Skin of body (tissue), 3 donors: ENCODE results near the gene UBXN1. TPM values are rescaled to one million over a fixed set of nuclear protein-coding genes. Genes with fewer than 3 reads are reported as not detected.

Experiments
- DNase-seq: peaks from one replicate; lab custom pipeline; 2025; lab: John Stamatoyannopoulos, UW
- small RNA-seq: library from RNA; depleted of rRNA; stranded (forward); fragments of <200 nt; gene quantifications from one replicate; pipeline ENCODE3, GENCODE V24; 2014; ENCODE audit warnings: low replicate concordance
- total RNA-seq: library from RNA; depleted of rRNA; stranded (reverse); fragments of >200 nt; gene quantifications from one replicate; pipeline ENCODE4 v1.2.3, GENCODE V29; 2014

Gene UBXN1
- total RNA-seq, 1 donor from 2014 or later = 57.2 TPM

DNA sequence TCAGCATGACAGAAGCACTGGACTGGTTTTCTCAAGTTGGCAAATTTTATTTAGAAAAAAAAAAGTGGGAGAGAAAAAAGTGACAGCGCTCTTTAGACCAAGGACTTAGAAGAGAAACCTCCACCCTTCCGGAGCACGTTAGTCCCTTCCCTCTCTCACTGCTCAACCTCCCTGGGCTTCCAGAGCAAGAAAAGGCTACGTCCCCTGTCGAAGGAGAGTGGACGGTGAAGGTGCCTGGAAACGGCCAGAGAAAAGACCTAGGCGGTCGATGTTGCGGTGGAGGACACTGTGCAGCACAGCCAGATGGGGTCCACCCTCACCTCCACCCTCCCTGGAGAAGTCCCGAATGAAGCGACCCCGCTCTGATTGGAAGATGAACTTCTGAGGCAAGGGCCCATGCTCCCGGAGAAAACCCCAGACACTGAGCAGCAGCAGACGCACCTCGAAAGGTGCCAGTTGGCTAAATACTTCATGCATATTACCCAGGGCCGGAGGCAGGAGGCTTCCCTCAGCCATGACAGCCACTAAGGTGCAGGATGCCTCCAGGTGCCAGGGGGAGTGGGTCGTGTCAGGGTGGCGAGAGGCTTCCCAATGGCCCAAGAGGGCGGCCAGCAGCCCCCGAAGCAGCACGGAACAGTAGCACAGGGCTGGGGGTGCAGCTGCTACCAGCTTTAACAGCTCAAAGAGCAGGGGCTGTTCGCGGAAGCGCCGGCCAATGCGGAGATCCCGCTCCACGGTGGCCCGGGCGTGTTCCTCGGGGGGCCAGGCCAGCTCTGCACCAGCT, 31.9 kb downstream of the UBXN1 start:
- DNase-seq = no peak

DNA sequence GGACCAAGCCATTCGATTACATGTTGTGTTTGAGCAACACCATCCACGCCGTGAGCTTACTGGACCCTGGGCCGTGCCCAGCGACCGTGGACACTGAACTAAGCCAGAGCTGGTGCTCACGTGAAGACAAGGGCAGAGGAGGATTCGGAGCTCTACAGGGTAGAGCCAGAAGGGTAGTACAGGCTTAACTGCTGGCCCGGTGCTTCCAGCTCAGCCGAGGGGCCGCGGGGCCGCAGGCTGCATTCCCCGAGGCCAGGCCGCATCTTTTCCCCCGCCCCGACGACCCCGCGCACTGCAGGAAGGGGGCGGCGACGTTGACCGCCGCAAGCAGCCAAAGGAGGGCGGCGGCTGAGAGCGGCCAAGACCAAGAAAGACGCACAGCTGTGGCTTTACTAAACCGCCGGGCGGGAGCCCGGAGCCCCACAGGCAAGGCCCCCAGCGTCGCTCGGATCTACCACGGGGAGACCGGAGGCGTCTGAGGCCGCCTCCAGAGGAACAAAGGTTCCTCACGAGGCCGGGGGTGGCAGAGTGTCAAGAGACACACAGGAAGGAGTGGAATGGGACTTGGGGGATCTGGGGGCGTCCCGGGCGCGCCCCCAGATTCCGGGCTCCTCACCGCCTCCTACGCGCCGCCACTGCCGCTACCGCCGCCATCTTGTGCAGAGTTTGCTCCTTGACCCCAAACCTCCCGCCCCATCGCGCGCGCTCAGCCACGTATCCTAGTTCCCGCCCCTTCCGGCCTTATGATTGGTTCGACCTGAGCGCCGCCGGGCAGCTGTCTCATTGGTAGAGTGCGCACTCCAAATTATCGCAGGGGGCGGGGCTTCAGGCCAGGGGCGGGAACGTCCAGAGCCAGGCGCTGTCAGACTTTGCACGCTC, 32.7 kb downstream of the UBXN1 start, which contains the start of gene GANAB:
TSS of gene GANAB (minus strand) at position 668 of the 879 bp plus-strand sequence. CDS start at position 654, 14 bp downstream.
- peak; percentile 98 for DNase-seq

DNA sequence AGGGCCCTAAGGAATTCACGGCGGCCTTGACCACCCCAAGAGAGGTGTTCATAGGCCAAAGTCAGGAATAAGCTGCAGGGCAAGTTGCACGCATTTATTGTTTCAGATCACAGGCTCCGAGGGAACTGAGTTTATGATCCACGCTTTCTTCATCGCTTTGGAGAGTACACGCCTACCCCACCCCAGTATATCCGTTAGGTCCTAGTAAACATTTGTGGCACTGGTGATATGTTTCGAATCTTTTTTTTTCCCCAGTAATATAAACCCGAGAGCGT, 33.3 kb downstream of the UBXN1 start:
- DNase-seq = no peak

DNA sequence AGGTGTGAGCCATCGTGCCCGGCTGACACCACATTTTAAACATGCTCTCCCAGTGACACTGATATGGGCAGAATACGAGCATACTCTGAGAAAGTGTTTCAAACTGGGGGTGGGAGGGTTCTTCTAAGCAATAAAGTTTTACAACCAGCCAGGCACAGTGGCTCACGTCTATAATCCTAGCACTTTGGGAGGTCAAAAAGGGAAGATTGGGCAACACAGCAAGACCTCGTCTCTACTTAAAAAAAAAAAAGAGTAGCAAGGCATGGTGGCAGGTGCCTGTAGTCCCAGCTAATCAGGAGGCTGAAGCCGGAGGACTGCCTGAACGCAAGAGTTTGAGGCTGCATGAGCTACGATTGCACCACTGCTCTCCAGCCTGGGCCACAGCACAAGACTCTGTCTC, 34.7 kb downstream of the UBXN1 start:
- no peak for DNase-seq

DNA sequence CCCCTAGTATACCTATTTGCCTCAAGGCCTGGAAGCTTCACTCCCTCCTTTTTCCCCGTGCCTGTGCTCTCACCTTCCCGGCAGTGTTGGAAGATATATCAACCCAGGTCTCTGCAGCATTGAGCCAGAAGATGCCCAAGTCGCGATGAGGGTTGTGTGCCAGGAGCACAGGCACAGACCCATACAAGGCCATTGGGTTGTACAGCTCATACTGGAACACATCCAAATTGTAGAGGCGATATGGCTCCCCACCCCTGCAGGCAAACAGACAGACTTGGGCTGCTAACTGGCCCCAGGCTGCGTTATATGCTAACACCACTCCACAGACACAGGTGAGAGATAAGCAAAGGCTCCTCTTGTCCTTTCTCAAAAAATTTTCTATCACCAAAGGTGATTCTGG, 46.4 kb downstream of the UBXN1 start:
- no peak for DNase-seq

DNA sequence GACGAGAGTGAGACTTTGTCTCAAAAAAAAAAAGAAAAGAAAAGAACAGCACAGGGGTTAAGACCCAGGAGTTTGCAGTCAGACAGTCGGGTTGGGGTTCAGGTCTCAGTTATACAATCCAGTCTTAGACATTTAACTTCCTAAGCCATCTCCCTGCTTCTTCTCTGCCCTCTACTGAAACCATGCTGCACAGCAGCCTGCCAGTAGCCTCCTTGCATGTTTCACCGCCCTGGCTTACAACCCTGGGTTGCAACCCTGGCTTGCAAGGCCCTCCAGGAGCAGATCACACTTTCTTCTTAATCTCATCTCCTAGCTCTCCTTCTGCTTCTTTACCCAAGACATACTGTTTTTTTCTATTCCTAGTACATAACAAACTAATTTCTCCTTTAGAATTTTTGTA, 51.2 kb downstream of the UBXN1 start:
- no peak for DNase-seq

Small RNA genes within 50 kb of the gene (small RNA-seq; reads per million reads assigned to genes)
- not detected for gene SNORA57

Other genes with a start within 250 kb of the UBXN1 start
- gene AHNAK, start 132.3 kb downstream of the UBXN1 start, total RNA-seq = 567 TPM
- 1,310 TPM for gene EEF1G, start 105.2 kb downstream of the UBXN1 start, total RNA-seq
- 4.1 TPM for gene TUT1, start 87.5 kb downstream of the UBXN1 start, total RNA-seq
- 78.4 TPM for gene MTA2, start 77.2 kb downstream of the UBXN1 start, total RNA-seq
- gene EML3, start 66.3 kb downstream of the UBXN1 start, total RNA-seq = 14.6 TPM
- gene ROM1, start 65.8 kb downstream of the UBXN1 start, total RNA-seq = 1.5 TPM
- 12.5 TPM for gene B3GAT3, start 57.1 kb downstream of the UBXN1 start, total RNA-seq
- 103 TPM for gene GANAB, start 32.5 kb downstream of the UBXN1 start, total RNA-seq
- 8.5 TPM for gene INTS5, start 25.8 kb downstream of the UBXN1 start, total RNA-seq
- 23.7 TPM for gene C11orf98, start 13.9 kb downstream of the UBXN1 start, total RNA-seq
- 9.9 TPM for gene CSKMT, start 13.8 kb downstream of the UBXN1 start, total RNA-seq
- 5.6 TPM for gene UQCC3, start 7.4 kb downstream of the UBXN1 start, total RNA-seq
- 6.4 TPM for gene LBHD1, start 6.8 kb downstream of the UBXN1 start, total RNA-seq
- 12.7 TPM for gene LRRN4CL, start 10.5 kb upstream of the UBXN1 start, total RNA-seq
- 21.6 TPM for gene BSCL2, start 28.4 kb upstream of the UBXN1 start, total RNA-seq
- not detected for gene GNG3, start 28.6 kb upstream of the UBXN1 start, total RNA-seq
- 33.3 TPM for gene HNRNPUL2, start 48.4 kb upstream of the UBXN1 start, total RNA-seq
- gene TTC9C, start 49.4 kb upstream of the UBXN1 start, total RNA-seq = 23.9 TPM
- gene ZBTB3, start 75.1 kb upstream of the UBXN1 start, total RNA-seq = 7.0 TPM
- 53.7 TPM for gene POLR2G, start 82.5 kb upstream of the UBXN1 start, total RNA-seq
- gene TAF6L, start 92.3 kb upstream of the UBXN1 start, total RNA-seq = 13.8 TPM
- 16.9 TPM for gene TMEM179B, start 108.3 kb upstream of the UBXN1 start, total RNA-seq
- gene TMEM223, start 112.9 kb upstream of the UBXN1 start, total RNA-seq = 9.3 TPM
- gene NXF1, start 126.4 kb upstream of the UBXN1 start, total RNA-seq = 33.4 TPM
- gene STX5, start 153.0 kb upstream of the UBXN1 start, total RNA-seq = 38.2 TPM
- not detected for gene TEX54, start 153.8 kb upstream of the UBXN1 start, total RNA-seq
- 36.1 TPM for gene WDR74, start 160.5 kb upstream of the UBXN1 start, total RNA-seq
- 124 TPM for gene SLC3A2, start 201.8 kb upstream of the UBXN1 start, total RNA-seq
- gene CHRM1, start 242.3 kb upstream of the UBXN1 start, total RNA-seq = 0.69 TPM